SJCRH30 (cell line): Measurements from ENCODE around the gene GBF1. TPM values are rescaled to one million over a fixed set of nuclear protein-coding genes. Genes with fewer than 3 reads are reported as not detected.
A peak's percentile ranks its signal among the peaks of the same experiment; 100 is the strongest.

ENCODE experiments used
- DNase-seq, 2 experiments: peaks; one replicate each; pipeline ENCODE4 v3.0.0-alpha.2; 2015 to 2020
- H3K27ac ChIP-seq: fragments of 250-450 bp; sonication (Bioruptor Pico); 2 replicates; pipeline ENCODE4 v1.5.1; 2020; ENCODE audit warnings: mild to moderate bottlenecking, moderate library complexity
- H3K27me3 ChIP-seq: fragments of 250-450 bp; sonication (Bioruptor Pico); 2 replicates; pipeline ENCODE4 v1.5.1; 2020; ENCODE audit warnings: mild to moderate bottlenecking, moderate library complexity
- H3K36me3 ChIP-seq: fragments of 250-450 bp; sonication (Bioruptor Pico); 2 replicates; pipeline ENCODE4 v1.5.1; 2020; ENCODE audit warnings: mild to moderate bottlenecking, moderate library complexity
- H3K4me1 ChIP-seq: fragments of 250-450 bp; sonication (Bioruptor Pico); 2 replicates; pipeline ENCODE4 v1.5.1; 2020; ENCODE audit warnings: mild to moderate bottlenecking, moderate library complexity
- H3K4me3 ChIP-seq: fragments of 250-450 bp; sonication (Bioruptor Pico); 2 replicates; pipeline ENCODE4 v1.5.1; 2020; ENCODE audit warnings: mild to moderate bottlenecking, moderate library complexity
- H3K9me3 ChIP-seq: fragments of 250-450 bp; sonication (Bioruptor Pico); replicated peaks from 2 replicates; pipeline ENCODE4 v1.5.1; 2020; ENCODE audit warnings: mild to moderate bottlenecking, moderate library complexity
- total RNA-seq: library from RNA; depleted of rRNA; stranded (reverse); fragments of >200 nt; shearing (Covaris generic); gene quantifications from 2 replicates; pipeline ENCODE4 v1.2.3, GENCODE V29; 2014

Gene GBF1
- total RNA-seq, 1 experiment from 2014 or later = 131 TPM

DNA sequence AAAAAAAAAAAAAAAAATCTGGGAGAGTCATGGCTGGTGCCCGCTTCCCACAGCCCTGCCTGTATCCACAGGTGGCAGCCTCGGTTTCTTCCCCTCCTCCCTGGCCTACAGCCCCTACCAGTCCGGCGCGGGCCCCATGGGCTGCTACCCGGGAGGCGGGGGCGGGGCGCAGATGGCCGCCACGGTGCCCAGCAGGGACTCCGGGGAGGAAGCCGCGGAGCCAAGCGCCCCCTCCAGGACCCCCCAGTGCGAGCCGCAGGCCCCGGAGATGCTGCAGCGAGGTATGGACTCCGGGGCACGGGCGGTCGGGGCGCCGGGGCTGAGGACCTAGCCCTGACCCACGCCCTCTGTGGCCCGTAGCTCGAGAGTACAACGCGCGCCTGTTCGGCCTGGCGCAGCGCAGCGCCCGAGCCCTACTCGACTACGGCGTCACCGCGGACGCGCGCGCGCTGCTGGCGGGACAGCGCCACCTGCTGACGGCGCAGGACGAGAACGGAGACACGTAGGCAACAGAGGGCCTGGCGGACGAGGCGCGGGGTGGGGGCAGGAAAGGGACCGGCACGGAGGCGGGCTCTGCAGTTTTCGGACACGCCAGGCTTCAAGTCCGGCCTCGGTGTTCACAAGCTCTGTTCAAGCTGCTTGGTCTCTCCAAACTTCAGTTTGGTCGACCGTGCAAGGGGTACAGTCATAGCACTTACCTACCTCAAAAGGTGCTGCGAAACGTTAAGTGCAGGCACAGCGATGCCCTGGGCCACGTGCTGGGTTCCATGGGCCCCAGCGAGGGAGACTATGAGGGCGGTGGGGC is 154.1 kb downstream of the GBF1 start:
- H3K27ac ChIP-seq = peak overlapping the region; percentile 52
- H3K4me3 ChIP-seq = peak overlapping the region; percentile 65
- no peaks in the 10 kb centered on the region for H3K9me3 ChIP-seq
- no peaks in the 10 kb centered on the region for H3K27me3 ChIP-seq
- DNase-seq = peak; percentile 93 to 95
- peaks cover 13% of the 10 kb centered on the region; the same call in 1 of the 2 replicates for H3K4me1 ChIP-seq
- no peaks in the 10 kb centered on the region for H3K36me3 ChIP-seq

- no peak overlapping the region for H3K4me3 ChIP-seq
- no peak overlapping the region for H3K27ac ChIP-seq
- no peaks in the 10 kb centered on the region for H3K9me3 ChIP-seq
- no peaks in the 10 kb centered on the region for H3K27me3 ChIP-seq
- H3K4me1 ChIP-seq = peaks cover 13% of the 10 kb centered on the region; the same call in 1 of the 2 replicates
- DNase-seq = no peak
- no peaks in the 10 kb centered on the region for H3K36me3 ChIP-seq
These were observed 154.7 kb downstream of the GBF1 start for GRCh38 chr10:102400076-102400475.

DNA sequence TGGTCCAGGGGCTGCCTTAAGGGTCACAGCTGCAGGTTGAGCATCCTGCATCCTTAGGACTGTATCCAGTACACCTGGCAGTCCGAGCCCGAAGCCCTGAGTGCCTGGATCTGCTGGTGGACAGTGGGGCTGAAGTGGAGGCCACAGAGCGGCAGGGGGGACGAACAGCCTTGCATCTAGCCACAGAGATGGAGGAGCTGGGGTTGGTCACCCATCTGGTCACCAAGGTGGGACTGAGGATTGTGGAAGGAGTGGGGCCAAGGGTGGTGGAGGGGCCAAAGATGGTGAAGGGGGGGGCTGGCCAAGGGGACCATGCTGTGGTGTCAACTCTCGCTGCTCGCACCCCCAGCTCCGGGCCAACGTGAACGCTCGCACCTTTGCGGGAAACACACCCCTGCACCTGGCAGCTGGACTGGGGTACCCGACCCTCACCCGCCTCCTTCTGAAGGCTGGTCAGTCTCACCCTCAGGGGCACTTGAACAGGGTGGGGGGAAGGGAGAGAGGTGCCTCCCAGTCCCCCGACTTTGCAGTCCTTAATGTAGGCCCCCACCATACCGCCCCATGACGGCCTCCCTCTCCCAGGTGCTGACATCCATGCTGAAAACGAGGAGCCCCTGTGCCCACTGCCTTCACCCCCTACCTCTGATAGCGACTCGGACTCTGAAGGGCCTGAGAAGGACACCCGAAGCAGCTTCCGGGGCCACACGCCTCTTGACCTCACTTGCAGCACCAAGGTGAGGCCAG is 155.4 kb downstream of the GBF1 start:
- no peak for DNase-seq
- H3K36me3 ChIP-seq = no peaks in the 10 kb centered on the region

DNA sequence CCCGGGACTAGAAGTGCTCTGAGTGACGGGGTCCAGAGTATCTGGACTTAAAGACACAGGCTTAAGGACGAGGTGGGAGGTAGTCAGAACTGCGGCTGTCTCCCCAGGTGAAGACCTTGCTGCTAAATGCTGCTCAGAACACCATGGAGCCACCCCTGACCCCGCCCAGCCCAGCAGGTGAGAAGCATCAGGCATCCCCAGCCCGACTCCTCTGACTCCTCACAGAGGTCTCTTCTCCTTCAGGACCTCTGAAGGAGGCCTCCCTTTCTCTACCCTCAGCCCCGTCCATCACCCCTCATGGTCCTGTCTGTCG is 156.0 kb downstream of the GBF1 start:
- Histone ChIP-seq H3K27ac (no peak overlapping the region), H3K27me3 (no peaks in the 10 kb centered on the region), H3K36me3 (no peaks in the 10 kb centered on the region), H3K9me3 (no peaks in the 10 kb centered on the region), H3K4me3 (no peak overlapping the region), H3K4me1 (peaks cover 8% of the 10 kb centered on the region; the same call in 1 of the 2 replicates)
- no peak for DNase-seq

More for the DNA sequence above, 155.4 kb downstream of the GBF1 start:
- no peak overlapping the region for H3K27ac ChIP-seq
- no peak overlapping the region for H3K4me3 ChIP-seq
- no peaks in the 10 kb centered on the region for H3K9me3 ChIP-seq
- no peaks in the 10 kb centered on the region for H3K27me3 ChIP-seq
- H3K4me1 ChIP-seq = peaks cover 13% of the 10 kb centered on the region; the same call in 1 of the 2 replicates

- peaks cover 8% of the 10 kb centered on the region; the same call in 1 of the 2 replicates for H3K4me1 ChIP-seq
- no peak overlapping the region for H3K4me3 ChIP-seq
- H3K9me3 ChIP-seq = no peaks in the 10 kb centered on the region
- no peak overlapping the region for H3K27ac ChIP-seq
- no peaks in the 10 kb centered on the region for H3K27me3 ChIP-seq
- DNase-seq = peak; percentile 23 to 51
- H3K36me3 ChIP-seq = no peaks in the 10 kb centered on the region
These were observed 156.6 kb downstream of the GBF1 start for GRCh38 chr10:102401735-102402511.

DNA sequence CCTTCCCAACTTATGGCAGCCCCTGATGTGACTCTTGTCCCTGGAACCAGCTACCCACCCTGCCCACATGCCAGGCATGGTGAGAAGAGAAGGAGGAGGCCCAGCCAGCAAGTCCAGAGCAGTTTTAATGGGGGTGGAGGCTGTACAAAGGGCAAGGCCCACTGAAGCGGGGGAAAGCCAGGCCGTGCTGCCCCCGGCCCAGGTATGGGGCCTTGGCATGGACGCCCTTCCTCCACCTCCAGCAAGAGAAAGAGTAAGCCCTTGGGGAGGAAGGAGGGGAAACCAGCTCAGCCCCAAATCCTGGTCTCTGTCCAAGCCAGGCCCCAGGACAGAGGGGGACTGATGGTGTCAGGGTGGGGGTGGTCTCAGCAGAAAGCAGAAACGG is 157.2 kb downstream of the GBF1 start:
- no peak overlapping the region for H3K27ac ChIP-seq
- no peaks in the 10 kb centered on the region for H3K36me3 ChIP-seq
- no peaks in the 10 kb centered on the region for H3K9me3 ChIP-seq
- no peak overlapping the region for H3K4me3 ChIP-seq
- H3K27me3 ChIP-seq = peaks cover 1% of the 10 kb centered on the region; the same call in 1 of the 2 replicates
- no peak for DNase-seq
- peaks cover 8% of the 10 kb centered on the region; the same call in 1 of the 2 replicates for H3K4me1 ChIP-seq

- Histone ChIP-seq H3K27me3 (peaks cover 4% of the 10 kb centered on the region; the same call in 1 of the 2 replicates), H3K4me3 (no peak overlapping the region), H3K4me1 (peaks cover 8% of the 10 kb centered on the region; the same call in 1 of the 2 replicates), H3K9me3 (no peaks in the 10 kb centered on the region), H3K27ac (no peak overlapping the region), H3K36me3 (no peaks in the 10 kb centered on the region)
- DNase-seq = no peak
These were observed 157.8 kb downstream of the GBF1 start for GRCh38 chr10:102403115-102403514.

- peaks cover 4% of the 10 kb centered on the region; the same call in 1 of the 2 replicates for H3K27me3 ChIP-seq
- no peak for DNase-seq
These were observed 159.2 kb downstream of the GBF1 start for GRCh38 chr10:102404361-102405107.

DNA sequence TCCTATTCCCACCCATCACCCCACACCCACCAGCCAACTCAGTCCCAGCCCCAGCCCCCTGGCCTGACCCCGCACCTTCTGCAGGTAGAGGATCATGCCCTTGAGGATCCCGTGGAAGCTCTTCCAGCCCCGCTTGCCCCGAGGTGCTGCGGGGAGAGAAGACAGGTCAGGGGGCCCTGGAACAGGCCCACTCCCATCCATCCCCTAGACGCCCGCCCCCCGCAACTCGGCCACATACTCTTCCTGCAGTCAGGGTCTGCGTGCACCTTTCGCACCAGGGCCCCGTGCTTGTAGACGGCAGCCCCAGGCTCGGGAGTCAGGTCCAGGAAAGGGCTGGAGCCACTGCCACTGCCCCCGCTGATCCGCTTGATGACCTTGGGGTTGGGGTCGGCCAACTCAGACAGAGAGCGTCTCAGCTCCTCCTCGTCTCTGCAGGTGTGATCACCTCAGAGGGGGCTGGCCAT is 159.8 kb downstream of the GBF1 start:
- Histone ChIP-seq H3K4me1 (peaks cover 8% of the 10 kb centered on the region; the same call in 1 of the 2 replicates), H3K4me3 (no peak overlapping the region), H3K36me3 (no peaks in the 10 kb centered on the region), H3K9me3 (no peaks in the 10 kb centered on the region), H3K27ac (no peak overlapping the region), H3K27me3 (peaks cover 4% of the 10 kb centered on the region; the same call in 1 of the 2 replicates)
- DNase-seq = no peak

More at GRCh38 chr10:102404361-102405107, 159.2 kb downstream of the GBF1 start:
- Histone ChIP-seq H3K27ac (no peak overlapping the region), H3K4me3 (no peak overlapping the region), H3K36me3 (no peaks in the 10 kb centered on the region), H3K9me3 (no peaks in the 10 kb centered on the region), H3K4me1 (peaks cover 8% of the 10 kb centered on the region; the same call in 1 of the 2 replicates)

DNA sequence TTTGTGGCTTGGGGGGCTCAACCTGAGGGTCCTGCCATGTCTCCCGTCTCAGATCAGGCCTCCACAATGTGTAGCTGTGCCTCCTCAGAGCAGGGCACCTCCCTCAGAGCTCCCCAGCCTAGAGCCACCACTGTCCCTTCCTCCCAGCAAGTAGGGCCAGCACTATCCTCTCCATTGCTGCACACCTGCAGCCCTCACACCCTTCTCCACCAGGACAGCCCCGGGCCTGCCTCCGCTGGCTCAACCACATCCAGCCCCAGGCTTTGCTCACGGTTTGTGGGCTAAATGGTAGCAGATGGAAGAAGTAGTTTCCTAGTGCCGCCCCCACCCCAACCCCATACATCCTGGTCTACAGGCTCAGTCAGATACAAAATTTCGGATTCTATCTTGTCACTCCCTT is 160.3 kb downstream of the GBF1 start:
- H3K9me3 ChIP-seq = no peaks in the 10 kb centered on the region
- DNase-seq = no peak

DNA sequence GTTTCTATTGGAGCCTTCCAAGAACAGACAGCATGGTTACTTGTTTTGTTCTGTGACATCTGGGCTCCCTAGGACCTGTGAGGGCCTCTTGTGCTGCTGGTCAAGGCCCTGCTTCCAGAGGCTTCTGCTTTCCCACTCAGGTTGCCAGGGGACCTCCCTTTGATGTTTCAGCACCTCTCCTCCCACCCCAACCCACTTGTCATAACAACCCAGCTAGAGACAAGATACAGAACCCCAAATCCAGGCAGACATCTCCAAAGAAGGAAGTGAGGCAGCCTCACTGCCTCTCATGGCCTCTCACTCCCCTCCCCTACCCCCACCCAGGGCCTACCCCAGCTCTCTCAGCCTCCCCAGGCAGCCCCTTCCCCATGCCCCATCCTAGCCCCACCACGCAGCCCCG is 161.5 kb downstream of the GBF1 start:
- peaks cover 4% of the 10 kb centered on the region; the same call in 1 of the 2 replicates for H3K27me3 ChIP-seq
- H3K27ac ChIP-seq = no peak overlapping the region
- DNase-seq = no peak
- H3K4me1 ChIP-seq = peaks cover 3% of the 10 kb centered on the region; the same call in 1 of the 2 replicates
- no peaks in the 10 kb centered on the region for H3K9me3 ChIP-seq
- H3K4me3 ChIP-seq = no peak overlapping the region
- no peaks in the 10 kb centered on the region for H3K36me3 ChIP-seq

More for the DNA sequence above, 160.3 kb downstream of the GBF1 start:
- Histone ChIP-seq H3K36me3 (no peaks in the 10 kb centered on the region), H3K4me3 (no peak overlapping the region), H3K27ac (no peak overlapping the region), H3K4me1 (peaks cover 8% of the 10 kb centered on the region; the same call in 1 of the 2 replicates), H3K27me3 (peaks cover 4% of the 10 kb centered on the region; the same call in 1 of the 2 replicates)

GRCh38 chr10:102407425-102408130 is 162.2 kb downstream of the GBF1 start:
- Histone ChIP-seq H3K27me3 (peaks cover 8% of the 10 kb centered on the region; the same call in 1 of the 2 replicates), H3K36me3 (no peaks in the 10 kb centered on the region), H3K4me3 (no peak overlapping the region), H3K4me1 (no peaks in the 10 kb centered on the region), H3K9me3 (no peaks in the 10 kb centered on the region), H3K27ac (no peak overlapping the region)
- no peak for DNase-seq

DNA sequence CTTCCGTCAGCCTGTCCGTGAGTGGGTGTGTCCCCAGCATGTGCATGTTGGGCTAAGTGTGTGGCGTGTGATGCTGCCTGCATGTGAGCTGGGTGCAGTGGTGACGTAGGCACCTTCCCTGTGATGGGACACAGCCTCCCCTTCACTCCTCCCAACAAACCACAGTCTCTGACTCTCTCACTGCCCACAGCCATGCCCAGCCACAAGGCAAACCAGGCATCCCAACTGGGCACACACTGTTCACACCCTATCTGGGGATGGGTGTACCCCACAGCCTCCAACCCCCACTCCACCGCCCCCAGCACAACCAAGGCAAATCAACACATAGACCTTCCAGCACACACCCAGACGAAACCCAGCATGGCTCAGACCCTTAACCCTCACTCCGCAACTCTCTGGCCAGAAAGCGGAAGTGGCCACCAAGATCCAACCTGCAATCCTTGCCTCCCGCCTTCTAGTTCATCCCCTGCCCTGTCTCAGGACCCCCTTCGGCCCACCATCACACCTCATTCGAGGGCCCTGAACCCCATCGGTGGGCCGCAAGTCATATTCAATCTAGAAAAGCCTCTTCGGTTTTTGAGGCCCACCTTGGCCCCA is 162.9 kb downstream of the GBF1 start:
- Histone ChIP-seq H3K27me3 (peaks cover 10% of the 10 kb centered on the region; the same call in 1 of the 2 replicates), H3K9me3 (no peaks in the 10 kb centered on the region), H3K27ac (no peak overlapping the region), H3K4me3 (no peak overlapping the region; the same call in 1 of the 2 replicates), H3K36me3 (no peaks in the 10 kb centered on the region), H3K4me1 (peaks cover 6% of the 10 kb centered on the region)
- no peak for DNase-seq
